Measurements from ENCODE around the gene TRPM6.
"Not testable (repeated sequence)": the region's sequence is repeated elsewhere in the genome, so short reads cannot be mapped to it uniquely, and the experiment has no call there.

TRPM6 gene

GRCh38 chr9:74855072-74855471 lies 32.6 kb downstream of the TRPM6 start:
- DNase-seq: no peak

DNA sequence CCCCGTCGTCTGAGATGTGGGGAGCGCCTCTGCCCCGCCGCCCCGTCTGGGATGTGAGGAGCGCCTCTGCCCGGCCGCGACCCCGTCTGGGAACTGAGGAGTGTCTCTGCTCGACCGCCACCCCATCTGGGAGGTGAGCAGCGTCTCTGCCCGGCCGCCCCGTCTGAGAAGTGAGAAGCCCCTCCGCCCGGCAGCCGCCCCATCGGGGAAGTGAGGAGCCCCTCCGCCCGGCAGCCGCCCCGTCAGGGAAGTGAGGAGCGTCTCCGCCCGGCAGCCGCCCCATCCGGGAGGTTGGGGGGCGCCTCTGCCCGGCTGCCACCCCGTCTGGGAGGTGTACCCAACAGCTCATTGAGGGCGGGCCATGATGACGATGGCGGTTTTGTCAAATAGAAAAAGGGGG lies 34.7 kb downstream of the TRPM6 start:
- DNase-seq: not testable (repeated sequence)

DNA sequence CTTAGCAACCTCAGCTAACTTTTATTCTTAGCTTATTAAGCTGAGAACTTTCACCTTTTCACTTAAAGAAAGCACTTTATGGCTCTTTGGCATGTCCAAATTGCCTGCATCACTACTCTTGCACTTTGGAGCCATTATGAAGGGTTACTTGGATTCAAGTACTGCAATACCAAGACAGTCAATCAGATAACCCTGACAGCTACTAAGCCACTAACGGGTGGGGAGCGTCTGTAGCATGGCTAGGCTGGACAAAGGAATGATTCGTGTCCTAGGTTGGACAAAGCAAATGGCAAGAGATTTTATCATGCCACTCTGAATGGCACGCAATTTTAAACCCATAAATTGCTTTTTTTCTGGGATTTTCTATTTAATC lies 39.6 kb downstream of the TRPM6 start:
- DNase-seq: no peak

DNA sequence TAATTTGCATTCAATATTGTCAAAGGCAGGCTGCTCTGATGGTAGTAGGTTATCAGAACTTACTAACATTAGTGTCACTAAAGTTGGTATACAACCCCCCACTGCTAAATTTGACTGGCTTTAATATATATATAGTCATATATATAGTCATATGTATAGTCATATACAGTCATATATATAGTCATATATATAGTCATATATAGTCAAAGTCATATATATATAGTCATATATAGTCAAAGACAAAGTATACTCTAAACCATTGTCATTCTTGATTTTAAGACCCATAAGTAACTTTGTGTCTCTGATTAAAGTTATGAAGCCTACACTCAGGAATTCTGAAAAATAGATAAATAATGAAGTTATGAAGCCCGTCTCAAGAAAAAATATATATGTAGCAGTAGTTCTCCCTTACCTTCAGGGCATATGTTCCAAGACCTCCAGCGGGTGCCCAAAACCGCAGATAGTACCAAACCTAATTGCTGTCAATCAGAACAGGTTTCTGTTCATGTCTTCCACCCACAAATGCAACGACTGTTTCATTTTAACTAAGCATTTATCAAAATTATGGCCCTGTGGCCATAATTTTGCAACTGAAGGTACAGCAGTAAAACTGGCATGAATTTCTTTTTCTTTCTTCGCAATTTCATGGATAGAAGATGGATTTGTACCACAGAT lies 40.1 kb downstream of the TRPM6 start:
- no peak for DNase-seq

- no peak for DNase-seq
Measured at GRCh38 chr9:74846766-74847165, 41.0 kb downstream of the TRPM6 start.

GRCh38 chr9:74838351-74838750 lies 49.4 kb downstream of the TRPM6 start:
- no peak for DNase-seq

DNA sequence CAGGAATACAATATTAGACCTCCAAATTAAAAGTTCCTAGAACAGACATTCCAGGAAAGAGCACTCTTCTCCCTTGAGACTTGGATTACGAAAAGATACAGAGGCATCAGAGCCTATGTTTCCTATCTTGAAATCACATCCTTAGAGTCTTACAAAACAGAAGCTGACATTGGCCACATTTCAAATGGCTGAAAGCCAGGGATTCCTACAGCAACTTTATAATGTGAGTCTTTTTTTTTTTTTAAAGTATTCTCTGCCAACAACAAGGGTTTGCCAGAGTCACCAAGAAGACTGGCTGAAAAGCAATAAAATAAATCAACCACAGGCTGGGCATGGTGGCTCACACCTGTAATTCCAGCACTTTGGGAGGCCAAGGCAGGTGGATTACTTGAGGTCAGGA lies 63.1 kb downstream of the TRPM6 start:
- DNase-seq: no peak

- DNase-seq: no peak
Measured at GRCh38 chr9:74821636-74822035, 66.1 kb downstream of the TRPM6 start.

DNA sequence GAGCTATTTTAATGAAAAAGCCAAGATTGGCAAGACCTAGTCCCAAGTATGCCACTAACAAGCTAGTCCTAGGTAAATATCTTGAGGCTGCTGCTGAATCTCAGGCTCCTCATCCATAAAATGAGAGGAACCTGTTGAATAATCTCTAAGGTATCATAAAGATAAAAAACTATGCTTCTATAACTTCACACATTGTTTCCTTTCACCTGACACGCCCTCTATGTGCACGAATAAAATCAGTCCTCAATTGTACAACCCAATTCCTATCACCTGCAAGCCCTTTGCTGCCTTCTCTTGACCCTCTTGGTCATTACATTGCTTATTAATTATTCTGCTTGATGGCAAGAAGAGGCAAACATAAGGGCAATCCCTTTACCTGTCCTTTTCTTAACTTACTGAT lies 69.9 kb downstream of the TRPM6 start:
- DNase-seq: no peak

DNA sequence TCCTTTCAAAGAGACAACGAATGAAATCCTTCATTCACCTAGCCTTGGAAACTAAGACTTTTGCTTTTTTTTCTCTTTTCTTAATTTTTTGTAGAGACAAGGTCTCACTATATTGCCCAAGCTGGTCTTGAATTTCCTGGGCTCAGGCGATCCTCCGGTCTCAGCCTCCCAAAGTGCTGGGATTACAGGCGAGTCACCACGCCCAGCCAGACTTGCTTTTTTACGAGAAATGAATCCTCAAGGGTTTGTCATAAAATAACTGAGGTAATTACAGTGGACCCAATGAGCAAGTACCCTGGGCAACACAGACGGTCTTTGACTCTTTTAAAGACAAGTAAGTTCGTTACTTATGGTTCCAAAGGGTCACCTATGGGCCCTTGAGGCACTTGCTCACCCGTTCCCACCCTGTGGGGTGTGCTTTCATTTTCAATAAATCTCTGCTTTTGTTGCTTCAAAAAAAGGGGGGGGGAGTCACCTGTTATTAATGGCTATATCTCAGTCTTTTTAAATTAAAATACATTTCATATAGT lies 70.4 kb downstream of the TRPM6 start:
- no peak for DNase-seq

DNA sequence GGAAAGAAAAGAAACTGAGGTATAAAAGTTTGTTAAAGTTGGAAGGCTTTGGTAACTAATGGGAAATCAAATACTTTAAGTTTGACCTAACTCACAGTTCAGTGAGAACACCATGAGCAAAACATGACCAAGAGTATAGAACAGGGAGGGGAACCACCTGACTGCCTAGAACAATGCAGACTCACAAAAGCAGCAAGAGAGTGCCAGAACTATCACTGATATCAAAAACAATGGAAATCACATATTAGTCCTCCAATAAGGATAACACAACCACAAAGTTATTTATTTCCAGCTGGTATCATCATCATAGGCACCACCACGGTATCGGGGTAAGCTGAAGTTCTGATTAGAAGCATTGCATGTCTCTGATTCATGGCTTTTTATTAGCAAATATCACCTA lies 77.5 kb downstream of the TRPM6 start:
- no peak for DNase-seq

DNA sequence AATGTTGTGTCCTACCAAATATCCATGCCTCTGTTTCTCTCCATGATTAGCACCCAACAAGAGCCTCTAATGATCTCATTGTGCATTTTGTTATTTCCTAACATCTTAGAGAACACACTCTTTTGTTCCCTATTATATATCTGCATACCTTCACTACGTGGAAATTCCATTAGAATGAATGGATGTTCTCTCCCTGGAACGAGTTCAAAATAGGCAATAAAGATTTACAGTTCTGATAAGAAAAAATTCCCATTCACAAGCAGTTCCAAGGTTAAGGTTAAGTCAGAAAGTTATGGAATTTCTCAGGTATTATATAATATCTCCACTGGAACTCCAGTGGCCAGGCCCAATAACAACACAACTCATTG lies 83.7 kb downstream of the TRPM6 start:
- no peak for DNase-seq

- no peak for DNase-seq
Measured at GRCh38 chr9:74803376-74804017, 84.2 kb downstream of the TRPM6 start.

DNA sequence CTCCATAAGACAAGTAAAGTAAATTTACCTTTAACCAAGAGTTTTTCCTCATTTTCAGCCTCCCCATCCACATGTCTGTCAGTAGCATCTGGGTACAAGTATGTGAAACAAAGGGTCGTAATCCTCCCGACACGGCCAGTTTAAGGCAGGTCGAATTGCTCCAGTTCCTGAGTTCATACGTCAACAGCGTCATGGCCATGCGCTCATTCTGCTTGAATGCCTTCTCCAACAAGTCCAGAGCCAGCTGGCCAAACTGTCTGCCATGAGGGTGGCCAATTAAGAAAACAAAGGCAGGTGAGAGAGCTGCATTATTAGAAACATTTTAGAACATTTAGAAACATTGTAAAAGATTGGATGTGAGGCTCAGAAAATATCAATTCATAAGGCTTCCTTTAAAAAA lies 87.5 kb downstream of the TRPM6 start:
- no peak for DNase-seq

- DNase-seq: no peak
Measured at GRCh38 chr9:74795803-74796202, 91.9 kb downstream of the TRPM6 start.

DNA sequence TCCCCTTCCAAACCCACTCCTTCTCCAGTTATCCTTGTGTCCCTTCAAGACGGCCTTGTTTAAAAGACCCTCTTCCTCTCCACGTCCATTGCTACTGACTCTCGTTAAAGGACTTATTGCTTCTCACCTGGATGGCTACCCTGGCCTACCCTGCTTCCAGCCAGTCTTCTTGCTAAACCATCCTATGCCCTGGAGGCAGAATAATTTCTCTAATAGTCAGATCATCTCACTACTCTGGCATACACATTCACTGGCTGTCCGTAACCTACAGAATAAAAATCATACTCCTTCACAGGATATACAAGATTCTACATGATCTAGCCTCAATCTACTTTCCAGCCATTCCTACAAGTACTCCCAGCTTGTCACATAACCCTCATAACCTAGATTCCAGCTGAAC lies 92.6 kb downstream of the TRPM6 start:
- DNase-seq: no peak

DNA sequence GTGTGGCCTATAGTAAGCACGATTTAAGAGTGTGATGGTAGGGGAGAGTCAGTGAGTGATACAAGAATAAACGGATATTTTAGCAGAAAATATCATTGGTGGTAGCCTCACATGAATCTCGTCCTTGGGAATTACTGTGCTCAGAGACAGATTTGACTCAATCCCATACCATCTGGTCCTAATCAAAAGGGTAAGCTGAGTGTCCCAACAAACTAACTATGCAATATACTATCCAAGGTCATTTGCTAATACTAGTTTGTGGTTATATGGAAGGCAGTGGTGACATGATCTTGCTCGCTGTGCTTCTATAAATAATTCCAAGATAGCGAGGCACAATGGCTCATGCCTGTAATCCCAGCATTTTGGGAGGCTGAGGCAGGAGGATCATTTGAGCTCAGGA lies 103.2 kb downstream of the TRPM6 start:
- no peak for DNase-seq

DNA sequence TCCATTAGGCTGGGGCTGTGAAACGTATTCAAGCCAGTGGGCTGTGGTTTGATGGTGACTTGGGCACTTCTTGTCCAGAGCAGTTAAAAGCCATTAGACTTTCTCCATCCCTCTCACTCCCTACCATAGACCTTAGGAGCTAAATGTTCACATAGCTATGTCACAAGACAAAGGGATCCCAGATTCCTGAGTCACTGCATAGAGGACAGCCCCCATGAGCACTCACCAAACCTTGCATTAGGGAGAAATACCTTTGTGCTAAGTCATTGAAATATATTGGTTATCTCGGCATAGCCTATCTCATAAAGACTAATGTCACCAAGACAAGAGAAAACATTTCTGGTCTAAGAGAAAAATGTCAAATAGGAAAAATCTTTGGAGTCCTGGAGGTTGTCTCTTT lies 104.3 kb downstream of the TRPM6 start:
- no peak for DNase-seq

DNA sequence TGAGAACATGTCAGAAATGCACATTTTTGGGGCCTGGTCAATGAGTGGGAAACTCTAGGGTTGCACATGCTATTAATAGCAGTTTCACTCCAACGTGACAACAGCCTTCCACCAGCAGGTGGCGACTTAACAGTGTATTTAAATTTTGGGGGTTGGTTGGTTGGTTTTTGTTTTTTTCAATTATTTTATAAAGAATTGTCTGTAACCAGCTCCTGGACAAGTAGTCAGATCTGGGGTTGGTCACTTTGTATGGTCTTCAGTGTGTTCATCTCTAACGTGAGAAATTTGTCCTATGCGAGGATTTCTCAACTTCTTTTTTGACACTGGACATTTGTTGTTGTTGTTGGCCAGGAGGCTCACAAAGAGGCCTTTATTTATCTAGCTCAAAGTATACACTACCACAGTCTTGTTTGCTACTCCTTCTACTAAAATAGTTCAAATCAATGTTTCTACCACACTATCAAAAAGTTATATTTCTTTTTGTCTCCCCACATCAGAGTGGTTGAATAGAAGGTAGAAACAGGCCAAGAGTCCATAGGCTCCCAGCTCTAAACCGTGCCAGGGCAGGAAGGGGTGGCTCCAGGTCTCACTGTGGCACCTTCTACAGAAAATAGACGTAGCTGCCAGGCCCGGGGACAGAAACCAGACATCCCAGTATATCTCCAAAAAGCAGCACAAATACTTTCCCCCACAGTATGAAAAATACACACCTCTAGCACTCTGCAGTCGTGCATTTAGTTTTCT lies 110.4 kb downstream of the TRPM6 start:
- DNase-seq: peak; percentile 62

DNA sequence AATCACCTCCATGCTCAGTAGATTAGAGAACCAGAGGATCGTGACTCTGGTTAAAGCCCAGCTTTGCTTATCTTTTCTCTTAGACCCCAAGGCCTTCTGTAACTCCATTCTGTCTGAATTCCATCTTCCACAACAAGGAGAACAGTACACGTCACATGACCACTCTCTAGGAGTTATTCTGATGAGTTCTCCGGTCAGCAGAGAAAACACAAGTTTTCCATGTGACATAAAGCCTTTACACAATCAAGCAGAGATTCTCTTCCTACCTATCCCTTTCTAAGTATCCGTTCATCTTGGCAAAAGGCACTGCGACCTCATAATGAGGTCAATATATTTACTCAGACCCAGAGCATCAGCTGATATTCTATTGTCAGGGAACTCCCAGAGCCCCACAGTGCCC lies 112.3 kb downstream of the TRPM6 start:
- DNase-seq: no peak

- peak; percentile 63 for DNase-seq
Measured at GRCh38 chr9:74773886-74774479, 113.7 kb downstream of the TRPM6 start.

- DNase-seq: no peak
Measured at GRCh38 chr9:74772121-74772520, 115.6 kb downstream of the TRPM6 start.

DNA sequence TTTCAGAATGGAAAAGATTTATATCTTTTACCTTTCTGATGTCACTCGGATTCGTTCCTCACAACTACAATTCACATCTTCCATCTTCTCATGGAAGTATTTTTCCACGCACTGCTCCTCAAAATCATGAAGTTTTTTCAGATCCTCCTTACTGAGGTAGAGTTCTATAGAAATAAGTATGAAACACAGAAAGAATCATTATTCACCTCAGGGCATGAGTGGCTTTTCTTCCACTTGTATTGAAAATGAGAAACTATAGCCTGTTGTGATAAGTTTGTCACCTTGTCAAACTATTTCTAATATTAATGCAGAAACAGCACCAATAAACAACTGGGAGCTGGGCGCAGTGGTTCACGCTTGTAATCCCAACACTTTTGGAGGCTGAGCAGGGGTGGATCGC lies 116.0 kb downstream of the TRPM6 start:
- DNase-seq: no peak

DNA sequence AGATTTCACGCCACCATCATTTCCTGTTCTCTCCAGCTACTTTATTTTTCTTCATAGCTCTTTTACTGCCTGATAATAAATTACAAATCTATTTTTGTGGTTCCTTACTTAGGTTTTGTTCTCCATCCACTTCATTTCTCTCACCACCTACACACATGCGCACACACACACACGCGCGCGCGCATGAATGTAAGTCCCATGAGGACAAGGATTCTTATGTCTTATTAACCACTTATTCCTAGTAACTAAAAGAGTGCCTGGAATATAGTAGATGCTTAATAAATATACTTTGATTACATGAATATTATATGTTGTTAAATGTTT lies 116.5 kb downstream of the TRPM6 start:
- no peak for DNase-seq

Measured in activated gamma-delta T cell treated with Interleukin-2 at 50 U/mL for 16 hours (primary cell).